SJCRH30 (cell line): Measurements from ENCODE around the gene FFAR3. TPM values are rescaled to one million over a fixed set of nuclear protein-coding genes. Genes with fewer than 3 reads are reported as not detected.

Source experiments
- DNase-seq, 2 experiments: peaks; one replicate each; pipeline ENCODE4 v3.0.0-alpha.2; 2015 to 2020
- H3K27ac ChIP-seq: fragments of 250-450 bp; sonication (Bioruptor Pico); 2 replicates; pipeline ENCODE4 v1.5.1; 2020; ENCODE audit warnings: mild to moderate bottlenecking, moderate library complexity
- H3K27me3 ChIP-seq: fragments of 250-450 bp; sonication (Bioruptor Pico); 2 replicates; pipeline ENCODE4 v1.5.1; 2020; ENCODE audit warnings: mild to moderate bottlenecking, moderate library complexity
- H3K36me3 ChIP-seq: fragments of 250-450 bp; sonication (Bioruptor Pico); 2 replicates; pipeline ENCODE4 v1.5.1; 2020; ENCODE audit warnings: mild to moderate bottlenecking, moderate library complexity
- H3K4me1 ChIP-seq: fragments of 250-450 bp; sonication (Bioruptor Pico); 2 replicates; pipeline ENCODE4 v1.5.1; 2020; ENCODE audit warnings: mild to moderate bottlenecking, moderate library complexity
- H3K4me3 ChIP-seq: fragments of 250-450 bp; sonication (Bioruptor Pico); 2 replicates; pipeline ENCODE4 v1.5.1; 2020; ENCODE audit warnings: mild to moderate bottlenecking, moderate library complexity
- H3K9me3 ChIP-seq: fragments of 250-450 bp; sonication (Bioruptor Pico); replicated peaks from 2 replicates; pipeline ENCODE4 v1.5.1; 2020; ENCODE audit warnings: mild to moderate bottlenecking, moderate library complexity
- total RNA-seq: library from RNA; depleted of rRNA; stranded (reverse); fragments of >200 nt; shearing (Covaris generic); gene quantifications from 2 replicates; pipeline ENCODE4 v1.2.3, GENCODE V29; 2014; rRNA removed

FFAR3 gene
- total RNA-seq, 1 experiment from 2014 or later, result not detected

DNA sequence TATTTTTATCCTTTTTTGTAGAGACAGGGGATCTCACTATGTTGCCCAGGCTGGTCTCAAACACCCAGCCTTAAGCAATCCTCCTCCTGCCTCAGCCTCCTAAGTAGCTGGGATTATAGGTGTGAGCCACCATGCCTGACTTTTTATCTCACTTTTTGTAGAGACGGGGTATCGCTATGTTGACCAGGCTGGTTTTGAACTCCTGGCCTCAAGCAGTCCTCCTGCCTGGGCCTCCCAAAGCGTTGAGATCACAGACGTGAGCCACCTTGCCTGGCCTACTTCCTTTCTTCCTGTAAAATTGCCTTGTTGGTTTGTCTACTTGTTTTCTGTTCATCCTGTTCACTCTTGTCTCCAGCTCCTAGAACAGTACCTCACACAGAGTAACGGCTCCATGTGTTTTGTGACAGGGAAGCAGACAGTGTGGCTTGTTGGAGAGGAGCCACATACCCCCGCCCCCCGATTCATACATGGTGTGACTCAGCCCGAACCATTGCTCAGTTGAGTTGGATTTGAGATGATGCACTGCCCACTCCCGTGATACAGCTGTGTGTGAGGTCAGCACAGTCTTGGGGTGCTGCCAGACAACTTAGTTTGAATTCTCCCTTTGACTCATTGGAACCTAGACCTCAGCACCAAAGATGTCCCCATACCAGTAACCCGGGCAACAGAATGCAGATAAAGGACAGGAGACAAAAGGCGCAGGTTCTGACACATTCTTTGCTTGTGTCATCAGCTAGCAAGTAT is 46.8 kb downstream of the FFAR3 start:
- H3K4me1 ChIP-seq, result no peaks in the 10 kb centered on the region
- H3K36me3 ChIP-seq, result no peaks in the 10 kb centered on the region
- H3K27ac ChIP-seq, result no peak overlapping the region
- H3K27me3 ChIP-seq, result peaks cover 20% of the 10 kb centered on the region; the same call in 1 of the 2 replicates
- no peak overlapping the region for H3K4me3 ChIP-seq
- H3K9me3 ChIP-seq, result no peaks in the 10 kb centered on the region
- peak; percentile 10 to 29 for DNase-seq

DNA sequence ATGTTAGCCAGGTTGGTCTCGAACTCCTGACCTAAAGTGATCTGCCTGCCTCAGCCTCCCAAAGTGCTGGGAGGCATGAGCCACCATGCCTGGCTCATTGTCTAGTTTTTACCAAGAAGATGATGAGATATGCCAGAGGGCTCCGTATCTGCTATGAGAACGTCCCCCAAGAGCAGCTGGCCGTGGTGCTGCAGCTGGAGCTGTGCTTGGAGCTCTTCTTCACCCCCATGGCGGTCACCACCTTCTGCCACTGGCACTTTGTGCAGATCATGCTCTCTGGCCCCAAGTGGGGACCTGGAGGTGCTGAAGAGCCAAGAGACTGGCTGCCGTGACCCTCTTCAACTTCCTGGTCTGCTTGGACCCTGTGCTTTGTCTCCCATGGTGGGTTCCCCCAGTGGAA is 49.4 kb downstream of the FFAR3 start:
- Histone ChIP-seq H3K27ac (no peak overlapping the region), H3K27me3 (peaks cover 17% of the 10 kb centered on the region; the same call in 1 of the 2 replicates), H3K9me3 (no peaks in the 10 kb centered on the region), H3K36me3 (no peaks in the 10 kb centered on the region), H3K4me1 (no peaks in the 10 kb centered on the region), H3K4me3 (no peak overlapping the region)
- DNase-seq, result no peak

DNA sequence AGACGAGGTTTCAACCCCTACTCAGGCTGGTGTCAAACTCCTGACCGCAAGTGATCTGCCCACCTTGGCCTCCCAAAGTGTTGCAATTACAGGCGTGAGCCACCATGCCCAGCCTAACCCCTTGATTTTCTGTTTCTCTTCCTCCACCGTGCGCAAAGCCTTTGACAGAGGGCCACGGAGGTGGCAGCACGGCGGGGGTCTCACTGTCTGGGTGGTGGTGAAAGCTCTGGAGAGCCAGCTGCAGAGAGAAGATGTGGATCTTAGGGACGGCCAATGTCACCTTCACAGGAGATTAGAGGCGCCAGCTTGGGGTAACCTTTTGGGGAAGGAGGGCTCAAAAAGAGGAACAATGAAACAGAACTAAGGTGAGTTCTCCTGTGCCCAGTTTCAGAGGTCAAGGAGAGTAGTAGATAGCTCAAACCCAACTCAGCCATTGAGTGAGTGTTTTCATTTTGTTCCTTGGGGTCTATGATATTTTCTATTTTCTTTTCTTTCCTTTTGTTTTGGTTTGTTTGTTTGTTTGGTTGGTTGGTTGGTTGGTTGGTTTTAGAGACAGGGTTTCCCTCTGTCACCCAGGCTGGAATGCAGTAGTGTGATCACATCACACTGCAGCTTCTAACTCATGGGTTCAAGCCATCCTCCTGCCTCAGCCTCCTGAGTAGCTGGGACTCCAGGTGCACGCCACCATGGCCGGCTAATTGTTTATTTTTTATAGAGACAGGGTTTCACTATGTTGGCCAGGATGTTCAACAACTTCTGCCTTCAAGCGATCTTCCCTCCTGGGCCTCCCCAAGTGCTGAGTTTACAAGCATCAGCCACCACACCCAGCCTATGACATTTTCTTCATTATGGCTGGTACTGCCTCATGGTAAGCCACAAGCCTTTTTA is 50.3 kb downstream of the FFAR3 start:
- H3K27me3 ChIP-seq, result peaks cover 17% of the 10 kb centered on the region; the same call in 1 of the 2 replicates
- no peaks in the 10 kb centered on the region for H3K4me1 ChIP-seq
- no peak overlapping the region for H3K27ac ChIP-seq
- no peaks in the 10 kb centered on the region for H3K9me3 ChIP-seq
- no peaks in the 10 kb centered on the region for H3K36me3 ChIP-seq
- no peak overlapping the region for H3K4me3 ChIP-seq
- no peak for DNase-seq

DNA sequence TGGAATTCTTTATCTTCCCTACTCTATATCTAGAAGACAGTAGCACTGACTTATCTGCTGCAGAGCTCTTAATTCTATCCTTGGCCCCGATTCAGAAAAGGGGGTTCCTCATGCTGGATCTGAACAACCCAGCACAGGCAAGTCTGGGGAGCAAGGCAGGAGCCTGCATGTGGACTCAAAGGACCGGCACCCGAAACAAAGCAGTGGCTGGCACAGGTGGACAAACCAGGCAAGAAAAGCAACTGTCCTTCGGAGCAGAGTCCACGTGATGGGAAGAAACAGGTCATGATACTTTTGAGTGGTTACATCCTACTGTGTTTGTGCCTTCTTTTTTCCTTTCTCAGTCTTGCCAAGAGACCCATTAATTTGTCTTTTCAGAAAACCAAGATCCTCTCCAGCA is 50.9 kb downstream of the FFAR3 start:
- Histone ChIP-seq H3K27ac (no peak overlapping the region), H3K27me3 (peaks cover 17% of the 10 kb centered on the region; the same call in 1 of the 2 replicates), H3K4me3 (no peak overlapping the region), H3K9me3 (no peaks in the 10 kb centered on the region), H3K36me3 (no peaks in the 10 kb centered on the region), H3K4me1 (no peaks in the 10 kb centered on the region)
- DNase-seq, result no peak

Other genes with a start within 250 kb of the FFAR3 start
- gene FXYD3, start 242.6 kb upstream of the FFAR3 start, total RNA-seq, result not detected in 2 replicates
- gene LGI4, start 223.4 kb upstream of the FFAR3 start, total RNA-seq, result not detected in 2 replicates
- gene FXYD1, start 219.6 kb upstream of the FFAR3 start, total RNA-seq, result not detected in 2 replicates
- gene FXYD7, start 215.2 kb upstream of the FFAR3 start, total RNA-seq, result not detected in 2 replicates
- gene FXYD5, start 203.7 kb upstream of the FFAR3 start, total RNA-seq, result 4.0 and 6.6 TPM in 2 replicates
- gene FAM187B, start 129.7 kb upstream of the FFAR3 start, total RNA-seq, result not detected in 2 replicates
- 0.59 and 0.96 TPM in 2 replicates for gene LSR, start 109.5 kb upstream of the FFAR3 start, total RNA-seq
- gene USF2, start 89.5 kb upstream of the FFAR3 start, total RNA-seq, result 104 and 105 TPM in 2 replicates
- gene HAMP, start 75.9 kb upstream of the FFAR3 start, total RNA-seq, result 0.47 and 0.68 TPM in 2 replicates
- gene MAG, start 66.3 kb upstream of the FFAR3 start, total RNA-seq, result 1.2 and 3.6 TPM in 2 replicates
- 0.04 TPM in 1 of 2 replicates, not detected in the other for gene CD22, start 29.3 kb upstream of the FFAR3 start, total RNA-seq
- not detected in 2 replicates for gene FFAR1, start 10.6 kb upstream of the FFAR3 start, total RNA-seq
- gene GPR42, start 12.6 kb downstream of the FFAR3 start, total RNA-seq, result not detected in 2 replicates
- not detected in 2 replicates for gene FFAR2, start 89.8 kb downstream of the FFAR3 start, total RNA-seq
- not detected in 2 replicates for gene KRTDAP, start 132.0 kb downstream of the FFAR3 start, total RNA-seq
- not detected in 2 replicates for gene DMKN, start 155.2 kb downstream of the FFAR3 start, total RNA-seq
- gene SBSN, start 169.9 kb downstream of the FFAR3 start, total RNA-seq, result not detected in 2 replicates
- gene GAPDHS, start 175.0 kb downstream of the FFAR3 start, total RNA-seq, result not detected in 2 replicates
- 110 TPM in 2 replicates for gene TMEM147, start 187.2 kb downstream of the FFAR3 start, total RNA-seq
- 0.14 TPM in 1 of 2 replicates, not detected in the other for gene ATP4A, start 205.2 kb downstream of the FFAR3 start, total RNA-seq
- not detected in 2 replicates for gene PMIS2, start 227.7 kb downstream of the FFAR3 start, total RNA-seq